ENCODE data around the gene CFAP97D1. TPM values are rescaled to one million over a fixed set of nuclear protein-coding genes. Genes with fewer than 3 reads are reported as not detected.

Gene CFAP97D1
- total and polyA plus RNA-seq, 10 of the 15 experiments (the other 5 are each of a cell fraction or from before 2014, with no cell fraction given): 0.13 TPM; not detected in 9

- no peak for DNase-seq (ENCODE audit: low read depth, low spot score)
- ChIA-PET POLR2A (no interaction called here), SMC1A (ENCODE audit: uncharacterized antibody, unreplicated experiment) (interaction anchor here (1.1 to 1.4 kb wide), 2 partner anchors 10 to 78 kb away, joined by 3 read pairs; no protein-coding TSS in a partner anchor), RAD21 (ENCODE audit: unreplicated experiment) (no interaction called here), CTCF (interaction anchor here (0.6 to 1.0 kb wide), 5 partner anchors 9 to 171 kb away, joined by 3 read pairs; no protein-coding TSS in a partner anchor)
- Histone ChIP-seq H3K27me3 (replicated peaks in 1 of 2; ENCODE audit: control insufficient read depth in 2 of 2, insufficient read depth in 2 of 2, low read length in 1 of 2) (no peaks in the 10 kb centered on the region), H3K4me2 (ENCODE audit: control insufficient read depth, insufficient read depth) (no peak overlapping the region), H3K79me2 (ENCODE audit: control insufficient read depth, insufficient read depth, low read length) (no peaks in the 10 kb centered on the region; the same call in 1 of the 2 replicates), H3K9ac (ENCODE audit: control insufficient read depth, insufficient read depth, low read length) (no peak overlapping the region), H4K20me1 (ENCODE audit: control insufficient read depth, insufficient read depth) (no peaks in the 10 kb centered on the region), H2AFZ (ENCODE audit: control insufficient read depth, low read depth, low read length) (no peak overlapping the region), H3K4me1 (ENCODE audit: control insufficient read depth, insufficient read depth, low read length) (peaks cover 7% of the 10 kb centered on the region), H3K27ac (ENCODE audit: control insufficient read depth, insufficient read depth) (no peak overlapping the region), H3K36me3 (ENCODE audit: control insufficient read depth in 2 of 2, insufficient read depth in 2 of 2, low read length in 1 of 2) (no peaks in the 10 kb centered on the region; a peak in 1 of 4 replicates), H3K9me3 (replicated peaks; ENCODE audit: control insufficient read depth, insufficient read depth, low read length) (no peaks in the 10 kb centered on the region), H3K4me3 (no peak overlapping the region)
- BruUV-seq (replicated peaks): no TSS peak
- intact Hi-C loops (cut with micrococcal nuclease; ENCODE audit: unreplicated experiment) (no loop called here), in situ Hi-C loops (cut with MboI) (no loop called here)
- WGBS (ENCODE audit: insufficient coverage, insufficient replicate concordance, low lambda C conversion rate, missing lambda C conversion rate): 18% methylated on average over 9 of the region's 10 CpGs
- TF ChIP-seq NFYB (IDR thresholded peaks at IDR 0.05; ENCODE audit: insufficient read depth, low read depth, low read length) (0 out of 2 replicates have a peak, but pooled peaks have one; percentile 22), ZNF592 (IDR thresholded peaks at IDR 0.05) (no peak)
- no peak; the same call in 1 of the 3 replicates for ATAC-seq
- FAIRE-seq: no peak
Measured at GRCh38 chr17:43772877-43773648, 7.2 kb upstream of the CFAP97D1 start.

All from GM12878 (cell line).